Urinary bladder (tissue), 4 donors: ENCODE data around the gene CLSTN2. TPM values are rescaled to one million over a fixed set of nuclear protein-coding genes. Genes with fewer than 3 reads are reported as not detected.

ENCODE experiments used
- DNase-seq: peaks from one replicate; pipeline ENCODE4 v3.0.0-alpha.2; 2015; ENCODE audit errors: extremely low spot score
- H3K27ac ChIP-seq: one replicate; pipeline ENCODE4 v1.5.1; 2013; ENCODE audit warnings: low read depth, mild to moderate bottlenecking, moderate library complexity
- H3K36me3 ChIP-seq: one replicate; pipeline ENCODE4 v1.6.1; 2013; ENCODE audit warnings: mild to moderate bottlenecking, moderate library complexity; ENCODE audit not compliant: insufficient read depth
- H3K4me1 ChIP-seq: one replicate; pipeline ENCODE4 v1.6.1; 2013; ENCODE audit warnings: mild to moderate bottlenecking, moderate library complexity; ENCODE audit not compliant: insufficient read depth
- H3K4me3 ChIP-seq: one replicate; pipeline ENCODE4 v1.5.1; 2013; ENCODE audit warnings: low read depth, low read length
- WGBS: extraction: QIAGEN DNeasy Blood & Tissue Kit; methylation state at CpG from one replicate; pipeline ENCODE4 v1.1.7; 2013; 5-methylcytosine and 5-hydroxymethylcytosine counted together
- polyA plus RNA-seq: library from polyadenylated mRNA; stranded (reverse); fragments of 200-250 nt; gene quantifications from one replicate; pipeline ENCODE4 v1.2.3, GENCODE V29; 2013
- total RNA-seq: library from RNA; depleted of rRNA; stranded (reverse); fragments of >200 nt; gene quantifications from one replicate; pipeline ENCODE4 v1.2.3, GENCODE V29; 2014
- donor health status: healthy with polysubstance abuse.
- donor health status: healthy.

Gene CLSTN2
- total and polyA plus RNA-seq, 2 donors, result 1.1 to 4.9 TPM

DNA sequence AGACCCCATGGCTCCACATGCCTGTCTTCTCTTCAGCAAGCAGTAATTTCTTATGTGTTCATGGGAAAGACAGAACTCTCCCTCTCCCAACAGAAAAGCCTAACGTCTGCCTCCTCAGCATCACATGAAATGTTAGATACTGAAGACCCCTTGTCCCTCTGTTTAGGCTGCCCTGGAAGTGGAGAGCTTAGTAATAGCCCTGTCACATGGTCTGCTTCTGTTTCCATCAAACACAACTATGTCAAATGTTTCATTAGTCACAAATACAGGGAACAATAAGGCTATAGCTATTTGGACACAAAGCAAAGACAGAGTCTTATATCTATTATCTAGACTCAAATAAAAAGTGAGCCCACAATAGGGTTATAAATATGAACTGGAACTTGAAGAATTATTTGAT lies 552.6 kb downstream of the CLSTN2 start:
- no peak for DNase-seq
- H3K36me3 ChIP-seq, result no peaks in the 10 kb centered on the region
- WGBS, result 51% methylated on average over 1 of the region's 1 CpG
- H3K27ac ChIP-seq, result no peak overlapping the region
- no peak overlapping the region for H3K4me3 ChIP-seq
- no peaks in the 10 kb centered on the region for H3K4me1 ChIP-seq

DNA sequence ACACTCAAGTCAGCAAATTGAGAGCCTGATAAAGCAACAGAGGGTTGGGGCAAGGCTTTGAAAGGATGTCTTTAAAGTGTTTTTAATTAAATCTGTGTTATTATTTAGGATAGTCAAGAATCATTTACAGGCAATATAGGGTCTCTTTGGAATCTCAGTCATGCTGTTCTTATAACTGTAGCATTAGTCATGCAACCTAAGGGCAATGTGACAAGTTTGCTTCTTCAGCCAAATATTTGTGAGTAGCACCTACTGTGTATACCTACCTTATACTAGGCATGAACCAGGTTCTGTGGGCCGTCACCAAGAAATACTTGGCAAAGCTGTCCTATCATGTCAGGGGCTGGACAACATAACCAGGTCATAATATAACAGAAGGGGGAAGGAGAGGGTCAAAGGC lies 558.3 kb downstream of the CLSTN2 start:
- Histone ChIP-seq H3K36me3 (no peaks in the 10 kb centered on the region), H3K4me3 (no peak overlapping the region), H3K4me1 (no peaks in the 10 kb centered on the region), H3K27ac (no peak overlapping the region)
- WGBS, result 82% methylated on average over 1 of the region's 1 CpG
- no peak for DNase-seq

DNA sequence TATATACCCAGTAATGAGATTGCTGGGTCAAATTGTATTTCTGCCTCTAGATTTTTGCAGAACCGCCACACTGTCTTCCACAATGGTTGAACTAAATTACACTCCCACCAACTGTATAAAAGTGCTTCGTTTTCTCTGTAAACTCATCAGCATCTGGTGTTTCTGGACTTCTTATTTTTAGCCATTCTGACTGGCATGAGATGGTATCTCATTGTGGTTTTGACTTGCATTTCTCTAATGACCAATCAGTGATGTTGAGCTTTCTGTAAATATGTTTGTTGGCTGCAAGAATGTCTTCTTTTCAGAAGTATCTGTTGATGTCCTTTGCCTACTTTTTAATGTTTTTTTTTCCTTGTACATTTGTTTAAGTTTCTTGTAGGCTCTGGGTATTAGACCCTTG lies 560.0 kb downstream of the CLSTN2 start:
- H3K4me3 ChIP-seq, result no peak overlapping the region
- DNase-seq, result no peak
- 81% methylated on average over 2 of the region's 2 CpGs for WGBS
- no peaks in the 10 kb centered on the region for H3K36me3 ChIP-seq
- no peaks in the 10 kb centered on the region for H3K4me1 ChIP-seq
- no peak overlapping the region for H3K27ac ChIP-seq

DNA sequence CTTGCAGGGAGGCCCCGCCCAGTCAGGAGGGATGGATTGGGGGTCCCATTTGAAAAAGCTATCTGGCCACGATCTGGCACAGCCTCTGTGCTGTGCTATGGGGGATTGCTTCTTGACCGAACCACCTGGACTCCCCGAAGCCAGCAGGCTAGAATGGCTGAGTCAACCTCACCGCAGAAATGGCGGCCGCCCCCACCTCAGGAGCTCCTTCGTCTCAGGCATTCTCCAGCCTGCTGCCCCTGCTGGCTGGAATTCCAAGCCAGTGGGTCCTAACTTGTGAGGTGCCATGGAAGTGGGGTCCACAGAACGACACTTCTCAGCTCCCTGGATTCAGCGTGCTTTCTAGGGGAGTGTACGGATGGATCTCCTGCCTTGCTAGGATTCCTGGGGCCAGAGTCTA lies 562.3 kb downstream of the CLSTN2 start:
- Histone ChIP-seq H3K4me1 (no peaks in the 10 kb centered on the region), H3K36me3 (no peaks in the 10 kb centered on the region), H3K27ac (no peak overlapping the region), H3K4me3 (no peak overlapping the region)
- 93% methylated on average over 11 of the region's 11 CpGs for WGBS
- no peak for DNase-seq

DNA sequence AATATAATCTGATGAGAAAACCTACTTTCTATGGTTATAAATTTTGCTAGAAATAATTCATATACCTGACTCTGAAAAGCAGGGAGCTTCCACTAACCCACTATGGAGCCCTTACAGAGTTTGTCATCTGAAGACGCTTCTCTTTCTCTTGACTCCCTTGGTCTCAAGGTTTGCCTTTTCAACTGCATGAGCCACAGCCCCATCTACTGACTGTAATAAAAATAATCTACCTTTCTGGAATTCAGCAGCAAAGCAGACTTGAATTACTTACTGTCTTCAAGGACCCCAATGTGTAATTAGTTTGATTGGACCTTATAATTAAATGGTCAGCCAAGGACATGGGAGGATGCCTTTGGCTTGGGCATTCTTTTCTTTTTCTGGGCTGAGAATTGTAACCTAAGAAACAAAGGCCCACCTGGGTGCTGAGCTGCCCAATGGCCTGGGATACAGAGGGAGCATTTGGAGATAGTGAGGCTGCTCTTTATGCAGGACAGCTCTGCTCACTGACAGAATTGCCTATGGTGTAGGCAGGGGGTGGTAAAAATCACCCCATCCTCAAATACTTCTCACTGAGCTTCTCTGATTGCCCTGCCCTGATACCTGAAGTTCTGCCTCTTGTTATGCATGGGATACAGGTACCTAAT lies 564.3 kb downstream of the CLSTN2 start:
- H3K27ac ChIP-seq, result no peak overlapping the region
- H3K36me3 ChIP-seq, result no peaks in the 10 kb centered on the region
- no peaks in the 10 kb centered on the region for H3K4me1 ChIP-seq
- 38% methylated on average over 1 of the region's 1 CpG for WGBS
- no peak overlapping the region for H3K4me3 ChIP-seq
- DNase-seq, result peak; percentile 2

DNA sequence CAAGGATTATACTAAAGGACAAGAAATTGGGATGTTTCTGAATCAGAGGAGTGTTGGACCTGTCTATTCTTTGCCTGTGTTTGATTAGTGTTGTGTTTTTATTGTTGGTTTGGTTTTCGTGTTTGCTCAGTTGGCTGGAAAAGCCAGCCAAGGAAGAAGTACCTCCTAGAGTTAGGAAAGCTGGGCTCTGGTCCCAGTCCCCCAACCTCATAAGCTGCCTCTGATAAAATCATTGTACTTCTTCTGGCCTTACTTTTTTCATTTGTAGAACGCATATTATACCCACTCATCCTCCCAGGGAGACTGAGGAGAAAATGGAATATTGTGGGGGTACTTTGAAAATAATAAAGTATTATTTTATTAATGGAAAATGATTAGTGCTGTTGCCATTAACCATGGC lies 565.5 kb downstream of the CLSTN2 start:
- DNase-seq, result no peak
- Histone ChIP-seq H3K27ac (no peak overlapping the region), H3K4me3 (no peak overlapping the region), H3K36me3 (no peaks in the 10 kb centered on the region), H3K4me1 (no peaks in the 10 kb centered on the region)
- WGBS, result 77% methylated on average over 2 of the region's 2 CpGs

DNA sequence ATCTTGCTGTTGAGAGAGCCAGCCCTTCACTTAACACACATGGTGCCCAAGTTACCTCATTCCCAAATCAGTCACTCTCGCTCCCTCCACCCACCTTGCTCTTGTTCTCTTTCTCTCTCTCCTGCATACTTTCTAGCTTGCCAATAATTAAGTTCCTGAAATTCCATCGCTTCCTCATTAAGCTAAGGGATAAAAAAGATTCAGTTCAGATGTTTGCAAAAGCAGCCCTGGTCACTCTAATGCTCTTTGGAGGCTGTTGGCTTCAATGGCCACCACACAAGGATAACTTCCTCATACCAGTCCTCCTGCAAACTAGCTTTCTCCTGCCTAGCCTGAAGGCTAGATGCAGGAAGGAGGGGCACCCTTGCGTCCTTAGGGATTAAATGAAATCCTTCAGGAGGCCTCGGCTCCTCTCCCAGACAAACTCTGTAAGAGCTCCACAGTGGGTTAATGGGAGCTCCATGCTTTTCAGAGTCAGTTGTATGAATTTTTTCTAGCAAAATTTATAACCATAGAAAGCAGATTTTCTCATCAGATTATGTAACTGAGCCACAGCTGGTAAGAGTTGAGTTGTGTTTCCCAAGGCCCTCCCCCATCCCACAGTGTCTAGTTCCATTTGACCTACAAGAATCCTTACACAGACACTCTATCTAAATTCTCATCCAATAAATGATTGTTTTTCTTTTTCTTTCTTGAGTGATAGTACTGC lies 566.2 kb downstream of the CLSTN2 start:
- 54% methylated on average over 4 of the region's 4 CpGs for WGBS
- no peak overlapping the region for H3K27ac ChIP-seq
- no peaks in the 10 kb centered on the region for H3K36me3 ChIP-seq
- DNase-seq, result no peak
- H3K4me1 ChIP-seq, result no peaks in the 10 kb centered on the region
- H3K4me3 ChIP-seq, result no peak overlapping the region

DNA sequence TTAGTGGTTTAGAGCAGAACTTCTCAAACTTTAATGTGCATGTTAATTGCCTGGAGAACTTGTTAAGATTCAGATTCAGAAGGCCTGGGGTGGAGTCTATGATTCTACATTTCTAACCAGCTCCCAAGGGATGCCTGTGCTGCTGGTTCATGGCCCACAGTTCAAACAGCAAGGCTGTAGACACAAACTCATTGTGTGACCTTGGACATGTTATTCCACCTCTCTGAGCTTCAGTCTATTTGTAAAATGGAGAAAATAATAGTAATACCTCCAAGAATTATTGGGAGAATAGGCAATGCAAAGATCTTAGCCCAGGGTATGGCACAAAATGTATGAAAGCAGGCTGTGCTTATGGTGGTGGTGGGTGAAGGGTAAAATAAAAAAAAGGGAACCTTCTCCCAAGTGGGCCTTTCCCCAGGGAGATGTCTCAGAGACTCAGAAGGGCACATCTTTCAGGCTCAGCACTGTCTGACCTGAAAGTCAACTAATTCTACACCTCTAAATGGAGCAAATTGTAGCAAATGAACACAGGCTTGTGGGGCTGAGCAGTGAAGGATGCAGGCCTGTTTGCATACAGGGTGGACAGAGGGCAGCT lies 566.9 kb downstream of the CLSTN2 start:
- H3K27ac ChIP-seq, result no peak overlapping the region
- no peak overlapping the region for H3K4me3 ChIP-seq
- DNase-seq, result no peak
- H3K4me1 ChIP-seq, result no peaks in the 10 kb centered on the region
- no peaks in the 10 kb centered on the region for H3K36me3 ChIP-seq

DNA sequence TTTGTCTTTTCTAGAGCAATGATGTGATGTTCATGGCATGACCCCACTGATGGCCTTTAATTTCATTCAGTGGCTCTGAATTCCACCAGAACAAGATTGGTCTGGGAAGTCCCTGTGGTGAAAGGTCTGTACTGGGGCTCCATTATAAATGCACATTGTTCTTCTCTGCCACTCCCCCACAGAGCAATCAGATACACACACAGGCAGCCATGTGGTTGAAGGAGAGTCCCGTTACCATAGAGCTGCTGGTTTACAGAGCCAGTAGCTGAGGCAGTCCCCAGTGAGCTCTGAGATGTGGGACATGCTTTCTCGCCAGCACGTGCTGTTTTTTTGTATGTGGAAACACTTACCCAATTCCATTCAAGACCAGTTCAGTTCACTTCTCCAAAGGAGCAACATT lies 570.2 kb downstream of the CLSTN2 start:
- no peaks in the 10 kb centered on the region for H3K4me1 ChIP-seq
- H3K4me3 ChIP-seq, result no peak overlapping the region
- no peaks in the 10 kb centered on the region for H3K36me3 ChIP-seq
- no peak overlapping the region for H3K27ac ChIP-seq
- peak; percentile 25 for DNase-seq
- 26% methylated on average over 3 of the region's 3 CpGs for WGBS

DNA sequence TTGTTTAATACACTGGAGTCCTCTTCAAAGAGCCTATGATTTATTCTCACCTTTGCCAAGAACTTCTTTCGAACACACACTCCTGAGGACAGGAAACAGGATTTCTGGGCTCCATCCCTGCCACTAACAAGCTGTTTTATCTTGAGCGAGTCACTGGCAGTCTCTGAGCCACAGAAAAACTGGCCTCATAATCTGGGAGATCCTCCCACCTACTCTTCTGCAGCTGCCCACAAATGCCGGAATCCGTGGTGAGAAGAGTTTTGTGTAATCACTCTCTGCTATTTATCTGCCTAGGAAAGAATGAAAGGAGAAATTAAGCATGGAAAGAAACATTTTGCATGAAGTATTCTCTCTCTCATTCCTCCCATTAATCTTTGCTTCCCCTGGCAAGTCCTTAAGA lies 570.9 kb downstream of the CLSTN2 start:
- WGBS, result 55% methylated on average over 4 of the region's 4 CpGs
- Histone ChIP-seq H3K4me3 (no peak overlapping the region), H3K4me1 (no peaks in the 10 kb centered on the region), H3K27ac (no peak overlapping the region), H3K36me3 (no peaks in the 10 kb centered on the region)
- no peak for DNase-seq

DNA sequence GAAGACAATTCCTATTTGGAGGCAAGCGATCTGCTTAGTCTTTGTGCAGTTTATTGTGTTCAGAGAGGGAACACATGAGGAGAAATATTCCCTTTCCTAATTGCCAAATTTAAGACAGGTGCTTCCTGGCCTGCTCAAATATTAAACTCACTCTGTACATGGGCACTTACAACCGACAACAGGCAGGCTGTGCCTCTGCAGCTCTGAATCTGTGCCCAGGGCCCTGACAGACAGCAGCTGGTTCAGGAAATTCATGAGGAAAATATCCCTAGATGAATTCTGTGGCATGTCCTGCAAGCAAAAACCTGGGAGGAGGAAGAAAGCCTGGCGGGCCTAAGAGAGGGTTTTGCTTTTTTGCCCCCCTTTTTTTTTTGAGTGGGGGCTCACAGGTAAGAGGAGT lies 573.6 kb downstream of the CLSTN2 start:
- no peak overlapping the region for H3K27ac ChIP-seq
- WGBS, result 52% methylated on average over 3 of the region's 3 CpGs
- H3K4me3 ChIP-seq, result no peak overlapping the region
- no peak for DNase-seq
- no peaks in the 10 kb centered on the region for H3K4me1 ChIP-seq
- H3K36me3 ChIP-seq, result no peaks in the 10 kb centered on the region

DNA sequence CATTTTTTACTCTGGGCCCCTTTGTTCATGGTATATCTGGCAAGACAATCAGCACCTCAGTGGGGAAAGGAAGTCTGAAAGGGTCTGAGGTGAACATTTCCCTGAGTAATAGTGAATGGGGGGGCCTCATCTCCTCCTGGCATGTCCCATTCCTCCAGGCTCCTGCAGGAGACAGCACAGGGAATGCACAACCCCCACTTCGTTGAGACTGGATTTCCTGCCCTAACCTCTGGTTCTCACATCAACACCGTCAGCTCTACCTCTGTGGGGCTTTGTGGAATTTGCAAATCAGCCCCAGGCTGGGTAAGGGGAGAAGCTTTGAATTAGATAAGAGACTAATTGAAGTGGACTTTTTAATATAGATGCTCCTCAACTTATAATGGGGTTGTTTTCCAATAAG lies 574.5 kb downstream of the CLSTN2 start:
- WGBS, result 38% methylated on average over 2 of the region's 2 CpGs
- H3K27ac ChIP-seq, result no peak overlapping the region
- H3K4me1 ChIP-seq, result no peaks in the 10 kb centered on the region
- no peak overlapping the region for H3K4me3 ChIP-seq
- H3K36me3 ChIP-seq, result no peaks in the 10 kb centered on the region
- no peak for DNase-seq

DNA sequence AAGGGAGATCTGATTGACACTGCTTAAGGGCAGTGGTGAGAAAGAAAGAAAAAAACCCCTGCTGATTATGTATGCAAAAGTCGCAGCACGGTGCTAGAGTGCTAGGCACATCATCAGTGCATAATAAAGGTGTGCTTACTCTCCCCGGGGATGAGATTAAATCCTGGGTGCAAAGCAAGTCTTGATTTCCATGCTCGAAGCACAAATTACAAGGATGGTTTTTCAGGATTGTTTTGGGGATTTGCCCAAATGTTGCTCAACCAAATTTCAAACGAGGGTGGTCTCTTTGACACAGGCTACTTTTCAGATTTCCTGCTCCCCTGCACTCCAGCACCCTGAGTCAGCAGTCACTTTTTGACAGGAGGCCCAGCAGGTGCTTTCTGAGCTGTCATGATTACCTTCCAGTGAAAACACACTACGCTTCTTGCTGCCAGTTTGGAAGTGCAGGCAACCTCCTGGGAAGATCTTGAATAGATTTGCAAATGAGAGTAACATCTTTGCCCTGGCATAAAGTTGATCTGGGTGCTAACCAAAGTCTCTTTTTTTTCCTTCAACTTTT lies 575.4 kb downstream of the CLSTN2 start:
- Histone ChIP-seq H3K4me1 (no peaks in the 10 kb centered on the region), H3K36me3 (no peaks in the 10 kb centered on the region), H3K4me3 (no peak overlapping the region), H3K27ac (no peak overlapping the region)
- no peak for DNase-seq
- WGBS, result 22% methylated on average over 6 of the region's 6 CpGs

DNA sequence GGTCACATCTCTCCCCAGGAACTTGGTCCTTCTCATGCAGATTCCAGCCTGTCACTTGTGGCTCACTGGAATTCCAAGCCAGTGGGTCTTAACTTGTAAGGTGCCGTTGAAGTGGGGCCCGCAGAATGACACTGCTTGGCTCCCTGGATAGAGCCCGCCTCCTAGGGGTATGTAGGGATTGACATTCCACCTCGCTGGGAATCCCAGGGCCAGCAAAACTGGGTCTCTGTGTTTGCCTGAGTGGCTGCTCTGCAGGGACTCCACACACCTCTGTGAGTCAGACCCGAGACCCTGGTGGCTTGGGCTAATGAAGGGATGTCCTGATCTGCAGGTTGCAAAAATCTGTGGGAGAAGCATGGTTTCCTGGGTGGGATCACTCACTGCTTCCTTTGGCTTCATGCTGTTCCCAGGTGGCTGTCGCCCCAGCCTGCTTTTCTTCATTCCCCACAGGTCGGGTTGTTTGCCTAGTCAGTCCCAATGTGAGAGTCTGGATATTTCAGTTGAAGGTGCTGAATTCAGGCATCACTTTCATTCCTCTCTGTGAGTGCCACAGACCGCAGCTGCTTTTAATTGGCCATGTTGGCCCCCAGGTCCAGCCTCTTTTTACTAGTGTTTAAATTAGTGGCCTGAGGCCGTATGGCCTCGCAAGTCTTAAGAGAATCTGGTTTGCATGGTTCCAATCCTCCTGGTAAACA lies 586.9 kb downstream of the CLSTN2 start:
- Histone ChIP-seq H3K4me3 (no peak overlapping the region), H3K36me3 (no peaks in the 10 kb centered on the region), H3K27ac (no peak overlapping the region), H3K4me1 (no peaks in the 10 kb centered on the region)
- DNase-seq, result no peak
- WGBS, result 67% methylated on average over 10 of the region's 10 CpGs
